NOMO-1 treated with DMSO at 0.1 percent for 48 hours (cell line): ENCODE results near the gene TEAD2.
"Not testable (repeated sequence)": the region's sequence is repeated elsewhere in the genome, so short reads cannot be mapped to it uniquely, and the experiment has no call there.

Source experiments
- DNase-seq: peaks from one replicate; lab custom pipeline; 2025; ENCODE audit not compliant: unreplicated experiment; lab: John Stamatoyannopoulos, UW

The TEAD2 gene

GRCh38 chr19:49333811-49334288 lies 28.4 kb downstream of the TEAD2 start:
- peak; percentile 75 for DNase-seq

GRCh38 chr19:49333418-49333805 lies 28.8 kb downstream of the TEAD2 start:
- peak; percentile 43 for DNase-seq

GRCh38 chr19:49332691-49333417 lies 29.4 kb downstream of the TEAD2 start:
- not testable (repeated sequence) for DNase-seq

- peak; percentile 82 for DNase-seq
Observed at GRCh38 chr19:49331616-49332055, 30.6 kb downstream of the TEAD2 start.

GRCh38 chr19:49331187-49331586 lies 31.0 kb downstream of the TEAD2 start:
- DNase-seq, result not testable (repeated sequence)

- no peak for DNase-seq
Observed at GRCh38 chr19:49328741-49329140, 33.5 kb downstream of the TEAD2 start.

GRCh38 chr19:49327878-49328544 lies 34.2 kb downstream of the TEAD2 start:
- peak; percentile 33 for DNase-seq

GRCh38 chr19:49326165-49326704 lies 36.0 kb downstream of the TEAD2 start:
- DNase-seq, result peak; percentile 72

GRCh38 chr19:49325756-49326155 lies 36.5 kb downstream of the TEAD2 start:
- DNase-seq, result not testable (repeated sequence)

- no peak for DNase-seq
Observed at GRCh38 chr19:49324801-49325576, 37.2 kb downstream of the TEAD2 start, which contains the start of gene SLC6A16. TSS of gene SLC6A16 (minus strand) at chr19:49325191. CDS start at chr19:49311347, 13,844 bp downstream.

GRCh38 chr19:49318296-49318695 lies 43.9 kb downstream of the TEAD2 start:
- DNase-seq, result no peak

- no peak for DNase-seq
Observed at GRCh38 chr19:49316284-49316683, 45.9 kb downstream of the TEAD2 start.

GRCh38 chr19:49315111-49315510 lies 47.1 kb downstream of the TEAD2 start:
- DNase-seq, result no peak

GRCh38 chr19:49309087-49309486 lies 53.1 kb downstream of the TEAD2 start:
- DNase-seq, result no peak

- DNase-seq, result peak; percentile 25
Observed at GRCh38 chr19:49306734-49307133, 55.5 kb downstream of the TEAD2 start.

- no peak for DNase-seq
Observed at GRCh38 chr19:49301866-49302252, 60.4 kb downstream of the TEAD2 start.

- peak; percentile 72 for DNase-seq
Observed at GRCh38 chr19:49301165-49301865, 60.9 kb downstream of the TEAD2 start.

GRCh38 chr19:49298653-49299052 lies 63.6 kb downstream of the TEAD2 start:
- DNase-seq, result not testable (repeated sequence)

GRCh38 chr19:49297403-49297802 lies 64.8 kb downstream of the TEAD2 start:
- no peak for DNase-seq

GRCh38 chr19:49295208-49295880 lies 66.9 kb downstream of the TEAD2 start:
- DNase-seq, result no peak
